AG04449 (cell line): Measurements from ENCODE around the gene CD2AP.
"Not testable (repeated sequence)": the region's sequence is repeated elsewhere in the genome, so short reads cannot be mapped to it uniquely, and the experiment has no call there.

Source experiments
- CTCF ChIA-PET: fragments of 350-600 bp; formaldehyde crosslinking; extraction: SDS; loops from one replicate; lab custom pipeline; 2021; ENCODE audit warnings: antibody characterized with exemption; lab: Yijun Ruan, JAX
- POLR2A ChIA-PET: fragments of 400-600, 350-600 bp; formaldehyde crosslinking; extraction: SDS; loops from one replicate; lab custom pipeline; 2020; ENCODE audit warnings: antibody characterized with exemption, inconsistent platforms; lab: Yijun Ruan, JAX
- DNase-seq: peaks from one replicate; pipeline ENCODE4 v3.0.0-alpha.2; 2010; ENCODE audit warnings: low read depth, low spot score
- H3K4me3 ChIP-seq: 2 replicates; pipeline ENCODE4 v1.5.1; 2011; ENCODE audit warnings: low read depth, mild to moderate bottlenecking, control low read depth, low read length
- TF ChIP-seq, protein P1 (sequence below): IDR thresholded peaks from one replicate; pipeline ENCODE4 v1.5.1; 2011; ENCODE audit warnings: mild to moderate bottlenecking, moderate library complexity, low read length, control low read depth, inconsistent platforms; ENCODE audit not compliant: insufficient read depth; ENCODE audit errors: missing control alignments

Gene CD2AP

DNA sequence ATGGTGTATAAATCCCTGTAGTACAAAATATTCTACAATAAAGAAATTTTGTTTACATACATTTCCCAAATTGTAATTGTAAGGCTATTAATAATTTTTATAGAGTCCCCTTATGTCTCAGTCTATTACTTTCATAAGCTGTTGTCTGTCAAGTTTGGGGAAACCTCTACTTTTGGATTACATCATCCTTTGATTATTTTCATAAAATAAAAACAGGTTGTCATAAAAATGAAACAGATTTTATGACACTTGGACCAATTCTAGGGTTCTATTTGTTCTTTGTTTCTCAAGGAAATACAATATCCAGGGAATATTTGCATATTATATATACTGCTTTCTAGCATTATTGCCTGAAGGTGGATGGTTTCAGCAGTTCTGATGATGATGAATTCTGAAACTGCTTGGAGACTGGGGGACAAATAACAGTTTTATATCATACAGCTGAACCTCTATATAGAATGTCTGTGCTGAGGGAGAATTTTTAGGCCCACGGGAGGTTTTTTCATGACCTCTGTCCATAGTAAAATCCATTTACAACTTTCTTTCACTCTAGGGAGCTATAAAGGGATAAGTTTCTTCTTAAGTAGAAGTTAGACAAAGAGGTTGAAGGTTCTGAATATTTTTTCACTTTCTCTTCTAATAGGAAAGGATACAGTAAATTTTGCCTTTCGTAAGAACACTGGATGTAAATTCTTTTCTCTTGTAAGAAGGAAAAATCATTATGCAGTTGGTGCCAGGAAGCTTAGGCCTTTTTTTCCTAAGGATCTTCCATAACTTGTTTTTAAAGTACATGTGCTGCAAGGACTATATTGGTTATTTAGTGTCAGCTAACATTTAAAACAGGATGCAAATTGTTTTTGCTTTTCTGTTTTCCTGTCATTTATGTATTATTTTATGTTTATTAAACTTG lies 58.0 kb downstream of the CD2AP start:
- TF ChIP-seq, protein P1, sequence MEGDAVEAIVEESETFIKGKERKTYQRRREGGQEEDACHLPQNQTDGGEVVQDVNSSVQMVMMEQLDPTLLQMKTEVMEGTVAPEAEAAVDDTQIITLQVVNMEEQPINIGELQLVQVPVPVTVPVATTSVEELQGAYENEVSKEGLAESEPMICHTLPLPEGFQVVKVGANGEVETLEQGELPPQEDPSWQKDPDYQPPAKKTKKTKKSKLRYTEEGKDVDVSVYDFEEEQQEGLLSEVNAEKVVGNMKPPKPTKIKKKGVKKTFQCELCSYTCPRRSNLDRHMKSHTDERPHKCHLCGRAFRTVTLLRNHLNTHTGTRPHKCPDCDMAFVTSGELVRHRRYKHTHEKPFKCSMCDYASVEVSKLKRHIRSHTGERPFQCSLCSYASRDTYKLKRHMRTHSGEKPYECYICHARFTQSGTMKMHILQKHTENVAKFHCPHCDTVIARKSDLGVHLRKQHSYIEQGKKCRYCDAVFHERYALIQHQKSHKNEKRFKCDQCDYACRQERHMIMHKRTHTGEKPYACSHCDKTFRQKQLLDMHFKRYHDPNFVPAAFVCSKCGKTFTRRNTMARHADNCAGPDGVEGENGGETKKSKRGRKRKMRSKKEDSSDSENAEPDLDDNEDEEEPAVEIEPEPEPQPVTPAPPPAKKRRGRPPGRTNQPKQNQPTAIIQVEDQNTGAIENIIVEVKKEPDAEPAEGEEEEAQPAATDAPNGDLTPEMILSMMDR = no peak
- no peak for DNase-seq
- POLR2A ChIA-PET = no interaction called here
- H3K4me3 ChIP-seq = no peak overlapping the region
- CTCF ChIA-PET = interaction anchor here (0.6 kb wide), 1 partner anchor 18 kb away, joined by 4 read pairs; no protein-coding TSS in a partner anchor

GRCh38 chr6:47536816-47537401 lies 59.3 kb downstream of the CD2AP start:
- CTCF ChIA-PET = no interaction called here
- no peak overlapping the region for H3K4me3 ChIP-seq
- POLR2A ChIA-PET = no interaction called here
- TF ChIP-seq, protein P1 = no peak
- no peak for DNase-seq

DNA sequence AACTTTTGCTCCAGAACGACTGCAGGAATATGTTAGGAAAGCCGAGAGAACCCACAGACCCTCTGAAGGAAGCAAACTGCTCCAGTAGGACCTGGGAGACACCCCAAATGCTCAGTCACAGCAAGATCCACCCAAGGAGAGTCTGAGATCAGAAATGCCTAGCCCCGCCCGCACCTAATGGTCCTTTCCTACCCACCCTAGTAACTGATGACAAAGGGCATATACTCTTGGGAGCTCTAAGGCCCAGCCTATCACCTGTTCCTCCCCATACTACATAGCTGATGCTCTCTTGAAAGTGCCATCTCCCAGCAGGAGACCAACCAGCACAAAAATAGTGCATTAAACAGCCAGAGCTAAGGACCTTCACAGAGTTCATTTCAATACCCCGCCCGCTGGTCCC lies 67.6 kb downstream of the CD2AP start:
- no peak overlapping the region for H3K4me3 ChIP-seq
- POLR2A ChIA-PET = no interaction called here
- DNase-seq = no peak
- CTCF ChIA-PET = no interaction called here
- TF ChIP-seq, protein P1 = no peak

- TF ChIP-seq, protein P1 = no peak
- ChIA-PET CTCF (no interaction called here), POLR2A (no interaction called here)
- no peak for DNase-seq
- no peak overlapping the region for H3K4me3 ChIP-seq
Observed at GRCh38 chr6:47551670-47552069, 74.1 kb downstream of the CD2AP start.

- no peak for DNase-seq
- no peak overlapping the region for H3K4me3 ChIP-seq
- ChIA-PET CTCF (no interaction called here), POLR2A (no interaction called here)
- TF ChIP-seq, protein P1 = no peak
Observed at GRCh38 chr6:47552319-47552718, 74.7 kb downstream of the CD2AP start.

DNA sequence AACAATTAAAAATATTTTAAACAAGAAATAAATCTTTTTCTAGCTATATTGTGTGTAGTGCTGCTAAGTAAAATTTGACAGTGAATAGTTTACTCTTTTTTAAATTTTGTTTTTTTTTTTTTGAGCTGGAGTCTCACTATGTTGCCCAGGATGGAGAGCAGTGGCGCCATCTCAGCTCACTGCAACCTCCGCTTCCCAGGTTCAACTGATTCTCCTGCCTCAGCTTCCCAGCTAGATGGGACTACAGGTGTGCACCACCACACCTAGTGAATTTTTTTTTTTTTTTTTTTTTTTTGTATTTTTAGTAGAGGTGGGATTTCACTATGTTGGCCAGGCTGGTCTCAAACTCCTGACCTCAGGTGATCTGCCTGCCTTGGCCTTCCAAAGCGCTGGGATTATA lies 75.7 kb downstream of the CD2AP start:
- POLR2A ChIA-PET, DNase-seq, H3K4me3 ChIP-seq: not testable (repeated sequence)
- CTCF ChIA-PET = interaction anchor here (0.6 kb wide), 1 partner anchor 17 kb away, joined by 4 read pairs; no protein-coding TSS in a partner anchor

GRCh38 chr6:47556459-47556858 lies 78.9 kb downstream of the CD2AP start:
- DNase-seq, CTCF ChIA-PET, H3K4me3 ChIP-seq, POLR2A ChIA-PET: not testable (repeated sequence)
